Colonic mucosa (tissue), 4 donors: Measurements from ENCODE around the gene CFAP70. TPM values are rescaled to one million over a fixed set of nuclear protein-coding genes. Genes with fewer than 3 reads are reported as not detected.

ENCODE experiments used
- DNase-seq: peaks from one replicate; pipeline ENCODE4 v3.0.0-alpha.2; 2020
- H3K27ac ChIP-seq: fragments of 200-600 bp; one replicate; pipeline ENCODE4 v1.8.0; 2021
- H3K27me3 ChIP-seq: fragments of 200-600 bp; one replicate; pipeline ENCODE4 v1.8.0; 2021
- H3K36me3 ChIP-seq: fragments of 200-600 bp; one replicate; pipeline ENCODE4 v1.8.0; 2021
- H3K4me1 ChIP-seq: fragments of 200-600 bp; one replicate; pipeline ENCODE4 v1.8.0; 2021; ENCODE audit warnings: mild to moderate bottlenecking
- H3K4me3 ChIP-seq: fragments of 200-600 bp; one replicate; pipeline ENCODE4 v1.8.0; 2021
- H3K9ac ChIP-seq, 2 donors: one replicate each; pipeline ENCODE4 v1.7.0; 2013; ENCODE audit warnings: control low read depth in 2 of 2, low read depth in 2 of 2, low read length in 2 of 2
- H3K9me3 ChIP-seq: fragments of 200-600 bp; one replicate; pipeline ENCODE4 v1.8.0; 2021
- CTCF ChIP-seq: fragments of 200-600 bp; IDR thresholded peaks from one replicate; pipeline ENCODE4 v1.8.0; 2022; ENCODE audit warnings: antibody characterized with exemption, mild to moderate bottlenecking
- intact Hi-C: fragments of 100-400 bp; cut with DNase I; formaldehyde crosslinking; loops from one replicate; pipeline ENCODE4 v1.14.1; 2022
- total RNA-seq, 2 donors: library from RNA; stranded (reverse); fragmentation: NEBNext Ultra II Directional in 1 of 2; extraction: Animal tissue kit (Norgen Biotek cat#: 25700) in 1 of 2; gene quantifications; one replicate each; pipeline ENCODE4 v1.2.1, GENCODE V29; 2021
- donor health status: healthy.
- donor health status: DM: no; HTN: no; CAD: no.
- donor health status: DM: no; HTN: no; CAD: no.

CFAP70 gene
- total RNA-seq, 2 donors from 2014 or later = 0.64 to 0.72 TPM

- no peak overlapping the region for H3K27ac ChIP-seq
- no peaks in the 10 kb centered on the region for H3K36me3 ChIP-seq
- intact Hi-C loops = no loop called here
- no peak overlapping the region for H3K4me3 ChIP-seq
- DNase-seq = no peak
- no peak overlapping the region for H3K9ac ChIP-seq
- no peaks in the 10 kb centered on the region for H3K4me1 ChIP-seq
- H3K27me3 ChIP-seq = no peaks in the 10 kb centered on the region
- TF ChIP-seq CTCF = no peak
- H3K9me3 ChIP-seq = no peaks in the 10 kb centered on the region
These were observed 6.3 kb upstream of the CFAP70 start for GRCh38 chr10:73364964-73365363.

- no peak overlapping the region for H3K9ac ChIP-seq
- peaks cover 3% of the 10 kb centered on the region for H3K4me1 ChIP-seq
- H3K4me3 ChIP-seq = no peak overlapping the region
- DNase-seq = no peak
- no peaks in the 10 kb centered on the region for H3K9me3 ChIP-seq
- H3K36me3 ChIP-seq = no peaks in the 10 kb centered on the region
- TF ChIP-seq CTCF = no peak
- intact Hi-C loops = no loop called here
- no peak overlapping the region for H3K27ac ChIP-seq
- H3K27me3 ChIP-seq = no peaks in the 10 kb centered on the region
These were observed 828 bp upstream of the CFAP70 start for GRCh38 chr10:73359492-73359891.

- no peak for TF ChIP-seq CTCF
- no peak overlapping the region for H3K27ac ChIP-seq
- DNase-seq = no peak
- H3K9ac ChIP-seq = peak overlapping the region; percentile 78 to 90
- H3K36me3 ChIP-seq = no peaks in the 10 kb centered on the region
- H3K4me1 ChIP-seq = peaks cover 3% of the 10 kb centered on the region
- H3K4me3 ChIP-seq = peak overlapping the region; percentile 70
- no peaks in the 10 kb centered on the region for H3K27me3 ChIP-seq
- H3K9me3 ChIP-seq = no peaks in the 10 kb centered on the region
- intact Hi-C loops = no loop called here
These were observed 843 bp downstream of the CFAP70 start for GRCh38 chr10:73357821-73358220.

- intact Hi-C loops = no loop called here
- H3K36me3 ChIP-seq = no peaks in the 10 kb centered on the region
- TF ChIP-seq CTCF = no peak
- H3K9ac ChIP-seq = no peak overlapping the region
- DNase-seq = no peak
- H3K4me3 ChIP-seq = no peak overlapping the region
- H3K4me1 ChIP-seq = peaks cover 3% of the 10 kb centered on the region
- no peaks in the 10 kb centered on the region for H3K27me3 ChIP-seq
- no peaks in the 10 kb centered on the region for H3K9me3 ChIP-seq
- no peak overlapping the region for H3K27ac ChIP-seq
These were observed 1.5 kb downstream of the CFAP70 start for GRCh38 chr10:73357166-73357565.

- Histone ChIP-seq H3K36me3 (no peaks in the 10 kb centered on the region), H3K4me1 (no peaks in the 10 kb centered on the region), H3K27me3 (no peaks in the 10 kb centered on the region), H3K27ac (no peak overlapping the region), H3K9ac (no peak overlapping the region), H3K4me3 (no peak overlapping the region), H3K9me3 (no peaks in the 10 kb centered on the region)
- TF ChIP-seq CTCF = no peak
- no peak for DNase-seq
- intact Hi-C loops = no loop called here
These were observed 14.4 kb downstream of the CFAP70 start for GRCh38 chr10:73344269-73344668.

- intact Hi-C loops = no loop called here
- DNase-seq = no peak
- no peak overlapping the region for H3K27ac ChIP-seq
These were observed 18.5 kb downstream of the CFAP70 start for GRCh38 chr10:73340121-73340520.

More at GRCh38 chr10:73340121-73340520, 18.5 kb downstream of the CFAP70 start:
- H3K4me3 ChIP-seq = no peak overlapping the region
- no peaks in the 10 kb centered on the region for H3K4me1 ChIP-seq
- TF ChIP-seq CTCF = no peak
- no peaks in the 10 kb centered on the region for H3K27me3 ChIP-seq
- H3K9ac ChIP-seq = no peak overlapping the region
- no peaks in the 10 kb centered on the region for H3K9me3 ChIP-seq
- no peaks in the 10 kb centered on the region for H3K36me3 ChIP-seq
